ENCODE data around the gene PLA2G2D. TPM values are rescaled to one million over a fixed set of nuclear protein-coding genes. Genes with fewer than 3 reads are reported as not detected.
A peak's percentile ranks its signal among the peaks of the same experiment; 100 is the strongest.

Gene PLA2G2D
- total and polyA plus RNA-seq, 9 of the 15 experiments (the other 6 are each of a cell fraction or from before 2014, with no cell fraction given): not detected

GRCh38 chr1:20165522-20165951 lies 46.2 kb upstream of the PLA2G2D start (continued):
- TF ChIP-seq REST (IDR thresholded peaks at IDR 0.05; ENCODE audit: borderline replicate concordance) (peak; percentile 70), REST (CRISPR knock-in tag; IDR thresholded peaks at IDR 0.05; ENCODE audit: low read depth) (no peak), NRF1 (conservative IDR thresholded peaks at IDR 0.05 in 1 of 2, IDR thresholded peaks at IDR 0.05 in 1 of 2) (peak in 1 of 2 experiments; percentile 22; a peak in 1 of 4 replicates), HLTF (IDR thresholded peaks at IDR 0.05) (peak; percentile 64; the same call in 1 of the 2 replicates), TEAD4 (IDR thresholded peaks at IDR 0.05; ENCODE audit: low read length) (no peak), TEAD4 (CRISPR knock-in tag; IDR thresholded peaks at IDR 0.05; ENCODE audit: borderline replicate concordance) (peak; percentile 65; the same call in 1 of the 2 replicates)
